Loucy (cell line): ENCODE results near the gene ZNF688.

Experiments used
- EZH2phosphoT487 ChIP-seq: fragments of 200-600 bp; IDR thresholded peaks from 2 replicates; pipeline ENCODE4 v1.6.1; 2018; ENCODE audit warnings: antibody characterized with exemption, mild to moderate bottlenecking, moderate library complexity, borderline replicate concordance
- TF ChIP-seq, protein P1 (sequence below): fragments of 200-600 bp; sonication (generic); conservative IDR thresholded peaks from 2 replicates; pipeline ENCODE4 v1.5.1; 2014; ENCODE audit warnings: mild to moderate bottlenecking, antibody characterized with exemption, low read length

DNA sequence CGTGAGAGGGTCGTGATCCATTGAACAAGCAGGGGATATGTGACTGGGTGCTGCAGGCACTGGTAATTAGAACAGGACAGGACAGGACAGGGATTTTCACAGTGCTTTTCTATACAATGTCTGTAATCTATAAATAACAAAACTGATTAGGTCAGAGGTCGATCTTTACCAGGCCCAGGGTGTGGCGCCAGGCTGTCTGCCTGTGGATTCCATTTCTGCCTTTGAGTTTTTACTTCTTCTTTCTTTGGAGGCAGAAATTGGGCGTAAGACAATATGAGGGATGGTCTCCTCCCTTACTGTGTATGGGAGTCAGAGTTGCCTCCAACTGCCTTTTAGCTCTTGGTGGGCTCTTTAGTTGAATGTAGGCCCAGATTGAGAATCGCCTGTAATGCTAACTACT, 11.8 kb downstream of the ZNF688 start:
- TF ChIP-seq, protein P1, sequence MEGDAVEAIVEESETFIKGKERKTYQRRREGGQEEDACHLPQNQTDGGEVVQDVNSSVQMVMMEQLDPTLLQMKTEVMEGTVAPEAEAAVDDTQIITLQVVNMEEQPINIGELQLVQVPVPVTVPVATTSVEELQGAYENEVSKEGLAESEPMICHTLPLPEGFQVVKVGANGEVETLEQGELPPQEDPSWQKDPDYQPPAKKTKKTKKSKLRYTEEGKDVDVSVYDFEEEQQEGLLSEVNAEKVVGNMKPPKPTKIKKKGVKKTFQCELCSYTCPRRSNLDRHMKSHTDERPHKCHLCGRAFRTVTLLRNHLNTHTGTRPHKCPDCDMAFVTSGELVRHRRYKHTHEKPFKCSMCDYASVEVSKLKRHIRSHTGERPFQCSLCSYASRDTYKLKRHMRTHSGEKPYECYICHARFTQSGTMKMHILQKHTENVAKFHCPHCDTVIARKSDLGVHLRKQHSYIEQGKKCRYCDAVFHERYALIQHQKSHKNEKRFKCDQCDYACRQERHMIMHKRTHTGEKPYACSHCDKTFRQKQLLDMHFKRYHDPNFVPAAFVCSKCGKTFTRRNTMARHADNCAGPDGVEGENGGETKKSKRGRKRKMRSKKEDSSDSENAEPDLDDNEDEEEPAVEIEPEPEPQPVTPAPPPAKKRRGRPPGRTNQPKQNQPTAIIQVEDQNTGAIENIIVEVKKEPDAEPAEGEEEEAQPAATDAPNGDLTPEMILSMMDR = no peak
- no peak for TF ChIP-seq EZH2phosphoT487
